Dedifferentiated amniotic fluid mesenchymal stem cell (primary cell): ENCODE measurements around the gene ACBD6.

Source experiments
- DNase-seq: peaks from one replicate; pipeline ENCODE4 v3.0.0-alpha.2; 2016; ENCODE audit errors: extremely low spot score

Gene ACBD6

GRCh38 chr1:180369061-180369460, 133.3 kb downstream of the ACBD6 start:
- no peak for DNase-seq

- DNase-seq: no peak
Measured at GRCh38 chr1:180366371-180367068, 135.9 kb downstream of the ACBD6 start.

GRCh38 chr1:180365039-180365438, 137.3 kb downstream of the ACBD6 start:
- no peak for DNase-seq

GRCh38 chr1:180363246-180363995, 139.0 kb downstream of the ACBD6 start:
- no peak for DNase-seq

- DNase-seq: peak; percentile 57
Measured at GRCh38 chr1:180360333-180361075, 141.9 kb downstream of the ACBD6 start.

GRCh38 chr1:180358649-180359048, 143.7 kb downstream of the ACBD6 start:
- no peak for DNase-seq

GRCh38 chr1:180353945-180354344, 148.4 kb downstream of the ACBD6 start:
- DNase-seq: no peak

- no peak for DNase-seq
Measured at GRCh38 chr1:180352588-180352987, 149.8 kb downstream of the ACBD6 start.

- no peak for DNase-seq
Measured at GRCh38 chr1:180352021-180352420, 150.4 kb downstream of the ACBD6 start.

- DNase-seq: no peak
Measured at GRCh38 chr1:180345148-180345547, 157.2 kb downstream of the ACBD6 start.

- DNase-seq: peak; percentile 32
Measured at GRCh38 chr1:180343921-180344769, 158.2 kb downstream of the ACBD6 start.

GRCh38 chr1:180327089-180327488, 175.3 kb downstream of the ACBD6 start:
- no peak for DNase-seq

- no peak for DNase-seq
Measured at GRCh38 chr1:180312926-180313325, 189.5 kb downstream of the ACBD6 start.

GRCh38 chr1:180311011-180311730, 191.2 kb downstream of the ACBD6 start:
- no peak for DNase-seq

- no peak for DNase-seq
Measured at GRCh38 chr1:180310095-180310494, 192.3 kb downstream of the ACBD6 start.

GRCh38 chr1:180309338-180309737, 193.0 kb downstream of the ACBD6 start:
- DNase-seq: peak; percentile 39

- DNase-seq: no peak
Measured at GRCh38 chr1:180301135-180301742, 201.1 kb downstream of the ACBD6 start.

GRCh38 chr1:180299479-180300221, 202.7 kb downstream of the ACBD6 start:
- DNase-seq: no peak

GRCh38 chr1:180295999-180296398, 206.4 kb downstream of the ACBD6 start:
- DNase-seq: no peak

- DNase-seq: no peak
Measured at GRCh38 chr1:180294711-180295110, 207.7 kb downstream of the ACBD6 start.
